ENCODE results near the gene UNC5A. TPM values are rescaled to one million over a fixed set of nuclear protein-coding genes. Genes with fewer than 3 reads are reported as not detected.

UNC5A gene
- polyA plus RNA-seq, 1 of the 3 experiments (the other 2 are of a cell fraction) = 0.46 TPM

DNA sequence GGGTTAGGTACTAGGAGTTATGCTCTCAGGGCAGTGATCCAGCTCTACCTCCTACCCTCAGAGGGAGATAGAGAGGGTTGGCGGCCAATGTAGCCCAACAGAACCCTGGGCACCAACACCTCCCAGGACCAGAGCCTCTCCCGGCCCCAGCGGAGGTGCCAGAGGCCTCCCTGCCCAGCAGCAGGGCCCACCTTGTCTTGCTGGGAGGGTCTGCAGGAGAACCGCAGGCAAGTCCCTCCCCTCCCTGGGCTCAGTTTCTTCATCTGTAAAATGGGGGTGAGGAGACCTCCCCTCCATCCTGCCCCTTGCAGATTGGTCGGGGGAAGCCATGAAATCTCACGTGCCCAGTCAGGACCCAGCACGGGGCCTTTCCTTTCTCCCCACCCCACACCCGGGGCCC lies 54.4 kb downstream of the UNC5A start:
- ChIA-PET POLR2A (no interaction called here), CTCF (interaction anchor here (1.0 to 1.2 kb wide), 2 partner anchors 9 to 291 kb away, joined by 3 to 4 read pairs; no protein-coding TSS in a partner anchor)
- Histone ChIP-seq H3K27me3 (ENCODE audit: insufficient read depth) (peaks cover 4% of the 10 kb centered on the region; the same call in 1 of the 2 replicates), H3K4me2 (no peak overlapping the region), H3K79me2 (ENCODE audit: insufficient read depth) (no peaks in the 10 kb centered on the region), H3K27ac (ENCODE audit: low read depth in 2 of 2, low read length in 1 of 2) (no peak overlapping the region; a peak in 1 of 4 replicates), H3F3A (replicated peaks; ENCODE audit: insufficient read depth) (no peaks in the 10 kb centered on the region), H3K9ac (no peak overlapping the region), H2AFZ (ENCODE audit: low read depth) (no peak overlapping the region), H3K36me3 (replicated peaks in 1 of 2; ENCODE audit: control insufficient read depth in 1 of 2, insufficient read depth in 2 of 2, low read length in 1 of 2) (no peaks in the 10 kb centered on the region), H4K20me1 (ENCODE audit: insufficient read depth) (no peaks in the 10 kb centered on the region), H3K9me2 (no peaks in the 10 kb centered on the region), H3K4me3 (ENCODE audit: low read depth in 2 of 2, low read length in 1 of 2) (no peak overlapping the region), H3K4me1 (ENCODE audit: control insufficient read depth in 1 of 2, insufficient read depth in 2 of 2, low read depth in 1 of 2, low read length in 1 of 2) (peaks cover 0 to 63% of the 10 kb centered on the region in 2 experiments; a peak in 2 of 4 replicates), H3K9me3 (no peaks in the 10 kb centered on the region)
- DNase-seq = no peak
- TF ChIP-seq RFX5 (IDR thresholded peaks at IDR 0.05; ENCODE audit: low read length) (no peak), CHD2 (IDR thresholded peaks at IDR 0.05; ENCODE audit: low read length, partially characterized antibody) (no peak), RXRA (IDR thresholded peaks at IDR 0.05; ENCODE audit: borderline replicate concordance, low read depth) (no peak), FOXJ3 (CRISPR knock-in tag; IDR thresholded peaks at IDR 0.05) (no peak), NFIC (IDR thresholded peaks at IDR 0.05; ENCODE audit: borderline replicate concordance) (no peak), FOXM1 (IDR thresholded peaks at IDR 0.05; ENCODE audit: low read depth) (no peak), EP300 (IDR thresholded peaks at IDR 0.05; ENCODE audit: borderline replicate concordance in 1 of 2, low read depth in 1 of 2, low read length in 1 of 2) (no peak), GABPA (IDR thresholded peaks at IDR 0.05; ENCODE audit: low read depth) (no peak), POLR2AphosphoS5 (IDR thresholded peaks at IDR 0.05; ENCODE audit: low read depth, low read length) (no peak), SMC3 (IDR thresholded peaks at IDR 0.05; ENCODE audit: low read depth, low read length) (no peak), NRF1 (IDR thresholded peaks at IDR 0.05; ENCODE audit: low read depth, low read length) (no peak), MXI1 (IDR thresholded peaks at IDR 0.05; ENCODE audit: low read depth, low read length) (no peak), SIN3A (IDR thresholded peaks at IDR 0.05; ENCODE audit: borderline replicate concordance, low read depth, low read length) (no peak), TEAD4 (IDR thresholded peaks at IDR 0.05; ENCODE audit: borderline replicate concordance, insufficient read depth) (no peak), EZH2phosphoT487 (IDR thresholded peaks at IDR 0.05; ENCODE audit: borderline replicate concordance, low read depth) (no peak), ELF1 (IDR thresholded peaks at IDR 0.05) (no peak)
- TF ChIP-seq, protein P1, sequence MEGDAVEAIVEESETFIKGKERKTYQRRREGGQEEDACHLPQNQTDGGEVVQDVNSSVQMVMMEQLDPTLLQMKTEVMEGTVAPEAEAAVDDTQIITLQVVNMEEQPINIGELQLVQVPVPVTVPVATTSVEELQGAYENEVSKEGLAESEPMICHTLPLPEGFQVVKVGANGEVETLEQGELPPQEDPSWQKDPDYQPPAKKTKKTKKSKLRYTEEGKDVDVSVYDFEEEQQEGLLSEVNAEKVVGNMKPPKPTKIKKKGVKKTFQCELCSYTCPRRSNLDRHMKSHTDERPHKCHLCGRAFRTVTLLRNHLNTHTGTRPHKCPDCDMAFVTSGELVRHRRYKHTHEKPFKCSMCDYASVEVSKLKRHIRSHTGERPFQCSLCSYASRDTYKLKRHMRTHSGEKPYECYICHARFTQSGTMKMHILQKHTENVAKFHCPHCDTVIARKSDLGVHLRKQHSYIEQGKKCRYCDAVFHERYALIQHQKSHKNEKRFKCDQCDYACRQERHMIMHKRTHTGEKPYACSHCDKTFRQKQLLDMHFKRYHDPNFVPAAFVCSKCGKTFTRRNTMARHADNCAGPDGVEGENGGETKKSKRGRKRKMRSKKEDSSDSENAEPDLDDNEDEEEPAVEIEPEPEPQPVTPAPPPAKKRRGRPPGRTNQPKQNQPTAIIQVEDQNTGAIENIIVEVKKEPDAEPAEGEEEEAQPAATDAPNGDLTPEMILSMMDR (IDR thresholded peaks at IDR 0.05) = no peak
- TF ChIP-seq, protein P2, sequence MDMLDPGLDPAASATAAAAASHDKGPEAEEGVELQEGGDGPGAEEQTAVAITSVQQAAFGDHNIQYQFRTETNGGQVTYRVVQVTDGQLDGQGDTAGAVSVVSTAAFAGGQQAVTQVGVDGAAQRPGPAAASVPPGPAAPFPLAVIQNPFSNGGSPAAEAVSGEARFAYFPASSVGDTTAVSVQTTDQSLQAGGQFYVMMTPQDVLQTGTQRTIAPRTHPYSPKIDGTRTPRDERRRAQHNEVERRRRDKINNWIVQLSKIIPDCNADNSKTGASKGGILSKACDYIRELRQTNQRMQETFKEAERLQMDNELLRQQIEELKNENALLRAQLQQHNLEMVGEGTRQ (IDR thresholded peaks at IDR 0.05; ENCODE audit: borderline replicate concordance, low read depth, low read length) = no peak
- WGBS (ENCODE audit: low lambda C conversion rate) = 75% methylated on average over 1 of the region's 8 CpGs
